ENCODE results near the gene ANKRD35.

- TF ChIP-seq POLR2AphosphoS5 (IDR thresholded peaks at IDR 0.05; ENCODE audit: low read depth, low read length), result no peak
- TF ChIP-seq POLR2A (IDR thresholded peaks at IDR 0.05; ENCODE audit: low read depth, low read length), result no peak
- TF ChIP-seq POU2F2 (IDR thresholded peaks at IDR 0.05; ENCODE audit: low read depth, low read length), result no peak
- TF ChIP-seq TAF1 (IDR thresholded peaks at IDR 0.05; ENCODE audit: low read depth, low read length), result no peak
These were observed 7.7 kb downstream of the ANKRD35 start for GRCh38 chr1:145877923-145878486.
